ENCODE results near the gene TMEM270. TPM values are rescaled to one million over a fixed set of nuclear protein-coding genes. Genes with fewer than 3 reads are reported as not detected.

The TMEM270 gene
- total and polyA plus RNA-seq, 4 donors: not detected

DNA sequence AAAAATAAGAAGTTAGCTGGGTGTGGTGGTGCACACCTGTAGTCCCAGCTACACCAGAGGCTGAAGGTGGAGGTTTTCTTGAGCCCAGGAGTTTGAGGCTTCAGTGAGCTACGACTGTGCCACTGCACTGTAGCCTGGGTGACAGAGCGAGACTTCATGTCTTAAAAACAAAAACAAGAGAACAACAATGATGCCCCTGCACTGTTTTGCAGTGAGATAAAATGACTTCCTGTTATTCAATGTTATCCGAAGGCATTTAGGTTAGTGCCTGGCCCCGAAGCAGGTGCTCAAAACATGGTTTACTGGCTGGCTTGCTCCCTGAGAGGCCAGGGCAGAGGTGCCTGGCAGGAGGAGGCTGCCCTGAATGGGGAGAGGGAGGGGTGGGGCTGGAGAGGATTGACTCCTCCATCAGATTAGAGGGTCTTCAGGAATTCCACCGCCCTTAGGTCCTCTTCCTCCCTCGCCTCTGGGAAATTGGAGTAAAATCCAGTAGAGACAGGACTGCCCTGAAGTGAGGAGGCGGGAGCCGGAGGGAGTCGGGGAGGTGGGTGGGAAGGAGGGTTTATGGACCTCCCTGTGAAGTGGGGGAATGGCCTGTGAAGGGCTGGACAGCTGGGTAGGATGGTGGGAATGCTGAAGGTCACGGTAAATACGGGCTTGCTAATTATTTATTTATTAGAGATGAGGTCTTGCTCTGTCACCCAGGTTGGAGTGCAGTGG, 36.9 kb upstream of the TMEM270 start:
- WGBS (ENCODE audit: insufficient coverage): 73% methylated on average over 10 of the region's 11 CpGs
- no peaks in the 10 kb centered on the region for H3K27me3 ChIP-seq (ENCODE audit: control insufficient read depth, insufficient read depth, low read length)
- no peaks in the 10 kb centered on the region for H3K36me3 ChIP-seq (ENCODE audit: control insufficient read depth, insufficient read depth, low read length)
- H3K9me3 ChIP-seq (ENCODE audit: control insufficient read depth, insufficient read depth, low read length): no peaks in the 10 kb centered on the region
- no peak overlapping the region for H3K27ac ChIP-seq (ENCODE audit: low read depth, low read length)
- peaks cover 8% of the 10 kb centered on the region for H3K4me1 ChIP-seq (ENCODE audit: control insufficient read depth, insufficient read depth, low read length)
- no peak overlapping the region for H3K4me3 ChIP-seq (ENCODE audit: low read depth, low read length)
- DNase-seq (ENCODE audit: low read depth in 4 of 6, low spot score in 6 of 6): no peak

DNA sequence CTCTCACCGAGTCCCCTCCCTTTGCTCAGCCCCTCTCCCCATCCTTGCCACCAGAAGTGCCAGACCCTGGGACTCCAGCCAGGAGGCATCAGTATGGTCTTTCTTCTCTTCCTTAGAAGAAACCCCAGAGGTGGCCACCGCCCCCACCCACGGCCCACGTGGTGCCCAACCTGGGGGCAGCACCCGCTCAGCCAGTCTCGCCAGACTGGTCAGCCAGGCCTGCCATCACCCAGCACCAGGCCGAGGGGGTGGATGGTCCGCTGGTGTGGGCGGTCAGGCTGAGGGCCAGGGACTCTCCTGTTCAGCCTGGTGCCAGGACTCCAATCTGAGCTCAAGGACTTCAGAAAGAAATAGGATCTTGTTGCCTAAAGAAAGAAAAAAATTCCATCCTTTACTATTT, 36.0 kb upstream of the TMEM270 start:
- H3K27me3 ChIP-seq (ENCODE audit: control insufficient read depth, insufficient read depth, low read length): no peaks in the 10 kb centered on the region
- H3K36me3 ChIP-seq (ENCODE audit: control insufficient read depth, insufficient read depth, low read length): no peaks in the 10 kb centered on the region
- DNase-seq (ENCODE audit: low read depth in 4 of 6, low spot score in 6 of 6): no peak
- peaks cover 8% of the 10 kb centered on the region for H3K4me1 ChIP-seq (ENCODE audit: control insufficient read depth, insufficient read depth, low read length)
- H3K4me3 ChIP-seq (ENCODE audit: low read depth, low read length): no peak overlapping the region
- no peaks in the 10 kb centered on the region for H3K9me3 ChIP-seq (ENCODE audit: control insufficient read depth, insufficient read depth, low read length)
- WGBS (ENCODE audit: insufficient coverage): 75% methylated on average over 9 of the region's 9 CpGs
- H3K27ac ChIP-seq (ENCODE audit: low read depth, low read length): no peak overlapping the region

DNA sequence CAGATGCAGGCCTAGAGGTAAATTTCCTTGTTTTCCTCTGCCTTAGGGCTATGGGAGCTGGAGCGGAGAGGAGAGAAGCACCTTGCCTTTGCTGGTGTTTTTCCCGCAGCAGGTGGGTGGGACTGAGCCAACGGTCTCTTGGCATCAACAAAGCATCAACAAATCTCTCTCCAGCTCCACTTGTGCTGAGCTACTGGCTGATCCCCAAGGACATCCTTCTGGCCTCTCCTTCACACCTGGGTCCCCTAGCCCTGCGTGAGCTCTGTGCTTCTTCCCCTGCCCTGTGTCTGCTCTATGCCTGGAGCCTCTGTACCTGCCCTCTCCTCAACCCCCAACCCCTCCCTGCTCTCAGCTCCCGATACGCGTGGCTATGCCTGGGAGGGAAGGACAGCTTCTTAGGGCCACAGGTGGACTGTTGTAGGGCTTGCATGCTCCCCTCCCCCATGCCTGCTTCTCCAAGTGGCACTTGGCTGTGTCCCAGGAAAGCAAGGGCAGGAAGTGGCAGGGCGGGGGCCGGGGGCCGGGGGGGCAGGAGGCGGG, 33.3 kb upstream of the TMEM270 start:
- H3K27ac ChIP-seq (ENCODE audit: low read depth, low read length): no peak overlapping the region
- peak in 2 of 6 donors; percentile 32 to 75 for DNase-seq (ENCODE audit: low read depth in 4 of 6, low spot score in 6 of 6)
- H3K9me3 ChIP-seq (ENCODE audit: control insufficient read depth, insufficient read depth, low read length): no peaks in the 10 kb centered on the region
- peaks cover 11% of the 10 kb centered on the region for H3K4me1 ChIP-seq (ENCODE audit: control insufficient read depth, insufficient read depth, low read length)
- H3K4me3 ChIP-seq (ENCODE audit: low read depth, low read length): no peak overlapping the region
- peaks cover 10% of the 10 kb centered on the region for H3K27me3 ChIP-seq (ENCODE audit: control insufficient read depth, insufficient read depth, low read length)
- H3K36me3 ChIP-seq (ENCODE audit: control insufficient read depth, insufficient read depth, low read length): peaks cover 2% of the 10 kb centered on the region
- WGBS (ENCODE audit: insufficient coverage): 37% methylated on average over 4 of the region's 11 CpGs

DNA sequence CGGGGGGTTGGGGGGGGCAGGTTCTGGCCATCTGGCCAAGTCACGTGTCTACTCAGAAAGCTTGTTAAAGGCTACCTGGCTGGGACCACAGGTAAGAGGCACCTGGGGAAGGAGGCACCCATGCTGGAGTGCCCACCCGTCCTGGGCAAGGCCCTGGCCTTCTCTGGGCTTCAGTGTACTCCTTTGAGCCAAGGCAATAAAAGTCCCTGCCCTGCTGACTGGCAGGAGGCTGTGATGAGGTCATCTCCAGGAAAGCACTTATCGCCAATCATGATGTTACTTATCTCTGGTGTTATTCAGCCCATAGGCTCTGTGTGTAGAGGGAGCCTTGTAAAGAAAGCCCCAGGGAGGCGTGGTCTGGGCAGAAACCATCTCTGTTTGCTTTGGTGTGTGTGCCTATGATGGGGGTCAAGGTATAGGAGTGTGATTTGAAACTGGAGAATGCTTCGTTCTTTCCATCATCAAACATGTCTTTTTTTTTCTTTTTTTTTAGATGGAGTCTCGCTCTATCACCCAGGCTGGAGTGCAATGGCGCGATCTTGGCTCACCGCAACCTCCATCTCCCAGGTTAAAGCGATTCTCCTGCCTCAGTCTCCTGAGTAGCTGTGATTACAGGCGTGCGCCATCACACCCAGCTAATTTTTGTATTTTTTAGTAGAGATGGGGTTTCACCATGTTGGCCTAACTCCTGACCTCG, 32.7 kb upstream of the TMEM270 start:
- 54% methylated on average over 5 of the region's 14 CpGs for WGBS (ENCODE audit: insufficient coverage)

DNA sequence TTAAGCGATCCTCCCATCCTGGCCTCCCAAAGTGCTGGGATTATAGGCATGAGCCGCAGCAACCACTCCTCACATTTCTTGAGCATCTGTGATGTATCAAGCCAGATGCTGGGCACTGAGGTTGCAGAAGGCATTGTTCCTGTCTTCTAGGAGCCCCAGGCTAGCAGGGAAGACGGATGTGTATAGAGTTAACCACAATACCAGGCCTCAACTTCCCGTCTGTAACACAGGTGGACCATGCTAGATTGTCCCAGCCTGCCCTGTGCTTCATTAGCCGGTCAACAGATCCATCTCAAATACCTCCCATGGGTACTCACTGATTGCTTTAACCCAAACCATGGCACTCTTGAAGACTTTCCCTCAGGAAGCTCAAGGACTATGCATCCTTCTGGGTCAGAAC, 32.0 kb upstream of the TMEM270 start:
- Histone ChIP-seq H3K9me3 (ENCODE audit: control insufficient read depth, insufficient read depth, low read length) (no peaks in the 10 kb centered on the region), H3K4me1 (ENCODE audit: control insufficient read depth, insufficient read depth, low read length) (peaks cover 11% of the 10 kb centered on the region), H3K27me3 (ENCODE audit: control insufficient read depth, insufficient read depth, low read length) (peaks cover 10% of the 10 kb centered on the region), H3K4me3 (ENCODE audit: low read depth, low read length) (no peak overlapping the region), H3K27ac (ENCODE audit: low read depth, low read length) (no peak overlapping the region), H3K36me3 (ENCODE audit: control insufficient read depth, insufficient read depth, low read length) (peaks cover 2% of the 10 kb centered on the region)
- no peak for DNase-seq (ENCODE audit: low read depth in 4 of 6, low spot score in 6 of 6)
- 92% methylated on average over 5 of the region's 5 CpGs for WGBS (ENCODE audit: insufficient coverage)

More for the DNA sequence above, 32.7 kb upstream of the TMEM270 start:
- Histone ChIP-seq H3K27ac (ENCODE audit: low read depth, low read length) (no peak overlapping the region), H3K4me3 (ENCODE audit: low read depth, low read length) (no peak overlapping the region), H3K4me1 (ENCODE audit: control insufficient read depth, insufficient read depth, low read length) (peaks cover 11% of the 10 kb centered on the region), H3K36me3 (ENCODE audit: control insufficient read depth, insufficient read depth, low read length) (peaks cover 2% of the 10 kb centered on the region), H3K27me3 (ENCODE audit: control insufficient read depth, insufficient read depth, low read length) (peaks cover 10% of the 10 kb centered on the region), H3K9me3 (ENCODE audit: control insufficient read depth, insufficient read depth, low read length) (no peaks in the 10 kb centered on the region)
- no peak for DNase-seq (ENCODE audit: low read depth in 4 of 6, low spot score in 6 of 6)

DNA sequence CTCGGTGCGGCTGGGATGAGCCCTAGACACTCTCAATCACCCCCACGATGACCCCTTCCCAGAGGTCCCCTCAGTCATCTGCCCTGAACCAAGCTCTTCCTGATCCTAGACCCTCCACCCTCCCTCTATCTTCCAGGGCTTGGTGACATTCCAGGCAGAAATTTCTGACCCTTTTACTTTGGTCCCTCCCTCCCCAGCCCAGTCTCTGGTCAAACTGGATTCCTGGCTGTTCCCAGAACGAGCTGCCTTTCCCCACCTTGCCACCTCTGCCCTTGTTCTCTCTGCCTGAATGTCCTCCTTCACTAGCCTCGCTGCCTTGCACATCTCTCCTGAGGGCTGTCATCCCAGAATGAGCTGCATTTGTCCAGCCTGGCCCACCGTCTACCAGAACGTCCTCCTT, 31.5 kb upstream of the TMEM270 start:
- 38% methylated on average over 7 of the region's 7 CpGs for WGBS (ENCODE audit: insufficient coverage)
- H3K9me3 ChIP-seq (ENCODE audit: control insufficient read depth, insufficient read depth, low read length): no peaks in the 10 kb centered on the region
- H3K27me3 ChIP-seq (ENCODE audit: control insufficient read depth, insufficient read depth, low read length): peaks cover 10% of the 10 kb centered on the region
- peaks cover 11% of the 10 kb centered on the region for H3K4me1 ChIP-seq (ENCODE audit: control insufficient read depth, insufficient read depth, low read length)
- H3K36me3 ChIP-seq (ENCODE audit: control insufficient read depth, insufficient read depth, low read length): peaks cover 2% of the 10 kb centered on the region
- DNase-seq (ENCODE audit: low read depth in 4 of 6, low spot score in 6 of 6): no peak
- H3K4me3 ChIP-seq (ENCODE audit: low read depth, low read length): no peak overlapping the region
- no peak overlapping the region for H3K27ac ChIP-seq (ENCODE audit: low read depth, low read length)

DNA sequence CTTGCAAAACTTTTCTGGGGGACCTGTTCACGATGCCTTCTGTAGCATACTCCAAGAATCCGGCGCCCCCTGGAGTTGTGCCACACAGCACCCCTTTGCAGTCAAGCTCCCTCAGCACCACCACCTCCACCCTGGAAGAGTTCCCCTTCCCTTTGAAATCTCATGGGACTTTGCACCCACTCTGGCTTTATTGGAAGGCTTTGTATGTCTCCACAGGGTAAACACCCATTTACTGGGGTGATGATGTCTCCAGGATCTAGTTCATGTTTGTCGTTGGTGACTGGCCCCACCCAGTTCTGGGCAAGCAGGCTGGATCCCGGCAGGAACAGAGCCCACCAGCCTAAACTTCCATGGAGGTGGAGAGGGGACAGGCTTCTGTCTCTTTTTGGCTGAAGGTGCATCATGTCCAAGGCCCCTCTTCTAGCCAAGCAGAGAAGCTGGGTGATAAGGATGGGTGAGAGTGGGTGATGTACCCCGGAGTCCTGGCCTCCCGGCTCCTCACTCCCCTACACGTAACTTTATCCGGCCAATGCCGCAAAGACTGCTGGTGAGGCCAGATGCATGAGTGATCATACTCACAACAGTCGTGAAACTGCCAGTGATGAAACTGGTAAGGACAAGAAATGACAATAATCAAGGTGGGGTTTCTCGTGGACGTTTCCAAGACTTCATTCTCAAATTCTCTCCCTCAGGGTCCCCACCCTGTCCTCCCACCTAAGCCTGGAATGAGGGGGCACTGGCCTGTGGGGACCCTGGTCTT, 30.9 kb upstream of the TMEM270 start:
- peaks cover 2% of the 10 kb centered on the region for H3K36me3 ChIP-seq (ENCODE audit: control insufficient read depth, insufficient read depth, low read length)
- H3K27me3 ChIP-seq (ENCODE audit: control insufficient read depth, insufficient read depth, low read length): peaks cover 10% of the 10 kb centered on the region
- 79% methylated on average over 10 of the region's 13 CpGs for WGBS (ENCODE audit: insufficient coverage)
- no peak for DNase-seq (ENCODE audit: low read depth in 4 of 6, low spot score in 6 of 6)
- no peak overlapping the region for H3K4me3 ChIP-seq (ENCODE audit: low read depth, low read length)
- peaks cover 11% of the 10 kb centered on the region for H3K4me1 ChIP-seq (ENCODE audit: control insufficient read depth, insufficient read depth, low read length)
- peaks cover 1% of the 10 kb centered on the region for H3K9me3 ChIP-seq (ENCODE audit: control insufficient read depth, insufficient read depth, low read length)
- no peak overlapping the region for H3K27ac ChIP-seq (ENCODE audit: low read depth, low read length)

DNA sequence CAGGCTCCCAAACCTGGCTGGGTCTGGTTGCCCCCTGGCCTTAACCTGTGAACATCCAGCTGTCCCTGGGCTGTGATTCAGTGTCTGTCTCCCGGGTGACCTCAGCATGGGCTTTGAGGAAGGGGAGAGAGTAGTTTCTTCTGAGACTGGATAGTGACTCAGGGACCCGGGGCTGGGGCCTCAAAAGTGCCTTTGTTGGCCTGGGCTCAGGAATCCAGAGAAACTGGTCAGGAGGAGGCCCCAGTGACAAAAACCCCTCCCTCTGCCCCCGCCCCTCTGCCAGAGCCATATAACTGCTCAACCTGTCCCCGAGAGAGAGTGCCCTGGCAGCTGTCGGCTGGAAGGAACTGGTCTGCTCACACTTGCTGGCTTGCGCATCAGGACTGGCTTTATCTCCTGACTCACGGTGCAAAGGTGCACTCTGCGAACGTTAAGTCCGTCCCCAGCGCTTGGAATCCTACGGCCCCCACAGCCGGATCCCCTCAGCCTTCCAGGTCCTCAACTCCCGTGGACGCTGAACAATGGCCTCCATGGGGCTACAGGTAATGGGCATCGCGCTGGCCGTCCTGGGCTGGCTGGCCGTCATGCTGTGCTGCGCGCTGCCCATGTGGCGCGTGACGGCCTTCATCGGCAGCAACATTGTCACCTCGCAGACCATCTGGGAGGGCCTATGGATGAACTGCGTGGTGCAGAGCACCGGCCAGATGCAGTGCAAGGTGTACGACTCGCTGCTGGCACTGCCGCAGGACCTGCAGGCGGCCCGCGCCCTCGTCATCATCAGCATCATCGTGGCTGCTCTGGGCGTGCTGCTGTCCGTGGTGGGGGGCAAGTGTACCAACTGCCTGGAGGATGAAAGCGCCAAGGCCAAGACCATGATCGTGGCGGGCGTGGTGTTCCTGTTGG, 30.0 kb upstream of the TMEM270 start, which contains the start of gene CLDN4:
Gene CLDN4 (plus strand): TSS at position 316 of the 903 bp plus-strand sequence. CDS start 206 bp downstream, at position 522.
- no peak for DNase-seq (ENCODE audit: low read depth in 4 of 6, low spot score in 6 of 6)
- Histone ChIP-seq H3K27ac (ENCODE audit: low read depth, low read length) (no peak within 1 kb of the TSS), H3K4me3 (ENCODE audit: low read depth, low read length) (no peak within 1 kb of the TSS), H3K27me3 (ENCODE audit: control insufficient read depth, insufficient read depth, low read length) (peaks cover 10% of the 10 kb centered on the region), H3K9me3 (ENCODE audit: control insufficient read depth, insufficient read depth, low read length) (peaks cover 1% of the 10 kb centered on the region), H3K4me1 (ENCODE audit: control insufficient read depth, insufficient read depth, low read length) (peaks cover 11% of the 10 kb centered on the region), H3K36me3 (ENCODE audit: control insufficient read depth, insufficient read depth, low read length) (peaks cover 2% of the 10 kb centered on the region)
- WGBS (ENCODE audit: insufficient coverage): 62% methylated on average over 39 of the region's 42 CpGs

DNA sequence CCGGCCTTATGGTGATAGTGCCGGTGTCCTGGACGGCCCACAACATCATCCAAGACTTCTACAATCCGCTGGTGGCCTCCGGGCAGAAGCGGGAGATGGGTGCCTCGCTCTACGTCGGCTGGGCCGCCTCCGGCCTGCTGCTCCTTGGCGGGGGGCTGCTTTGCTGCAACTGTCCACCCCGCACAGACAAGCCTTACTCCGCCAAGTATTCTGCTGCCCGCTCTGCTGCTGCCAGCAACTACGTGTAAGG, 29.4 kb upstream of the TMEM270 start:
- H3K27me3 ChIP-seq (ENCODE audit: control insufficient read depth, insufficient read depth, low read length): peaks cover 10% of the 10 kb centered on the region
- no peak overlapping the region for H3K4me3 ChIP-seq (ENCODE audit: low read depth, low read length)
- H3K36me3 ChIP-seq (ENCODE audit: control insufficient read depth, insufficient read depth, low read length): peaks cover 2% of the 10 kb centered on the region
- peaks cover 11% of the 10 kb centered on the region for H3K4me1 ChIP-seq (ENCODE audit: control insufficient read depth, insufficient read depth, low read length)
- peaks cover 1% of the 10 kb centered on the region for H3K9me3 ChIP-seq (ENCODE audit: control insufficient read depth, insufficient read depth, low read length)
- 77% methylated on average over 16 of the region's 16 CpGs for WGBS (ENCODE audit: insufficient coverage)
- DNase-seq (ENCODE audit: low read depth in 4 of 6, low spot score in 6 of 6): no peak
- no peak overlapping the region for H3K27ac ChIP-seq (ENCODE audit: low read depth, low read length)

Data from spinal cord (tissue), 10 donors.